NCI-H146 treated with DMSO at 0.1 percent for 48 hours (cell line): ENCODE measurements around the gene AGAP1.

Experiments
- DNase-seq: peaks from one replicate; lab custom pipeline; 2025; ENCODE audit not compliant: unreplicated experiment; lab: John Stamatoyannopoulos, UW

AGAP1 gene

GRCh38 chr2:235658351-235659174, 164.7 kb downstream of the AGAP1 start:
- no peak for DNase-seq

GRCh38 chr2:235659767-235660322, 166.0 kb downstream of the AGAP1 start:
- no peak for DNase-seq

- no peak for DNase-seq
These were observed 166.7 kb downstream of the AGAP1 start for GRCh38 chr2:235660484-235661082.

- DNase-seq: no peak
These were observed 167.5 kb downstream of the AGAP1 start for GRCh38 chr2:235661167-235661937.

GRCh38 chr2:235661952-235662351, 168.1 kb downstream of the AGAP1 start:
- DNase-seq: no peak

- no peak for DNase-seq
These were observed 170.0 kb downstream of the AGAP1 start for GRCh38 chr2:235663875-235664274.

GRCh38 chr2:235665661-235666212, 171.9 kb downstream of the AGAP1 start:
- no peak for DNase-seq

GRCh38 chr2:235666213-235666781, 172.5 kb downstream of the AGAP1 start:
- DNase-seq: peak; percentile 17

- no peak for DNase-seq
These were observed 174.9 kb downstream of the AGAP1 start for GRCh38 chr2:235668782-235669181.

GRCh38 chr2:235669269-235669831, 175.5 kb downstream of the AGAP1 start:
- peak; percentile 26 for DNase-seq

- DNase-seq: peak; percentile 8
These were observed 176.4 kb downstream of the AGAP1 start for GRCh38 chr2:235669983-235670962.

GRCh38 chr2:235670974-235671787, 177.3 kb downstream of the AGAP1 start:
- peak; percentile 29 for DNase-seq

- DNase-seq: no peak
These were observed 178.9 kb downstream of the AGAP1 start for GRCh38 chr2:235672720-235673119.

- no peak for DNase-seq
These were observed 180.3 kb downstream of the AGAP1 start for GRCh38 chr2:235674146-235674545.

- DNase-seq: no peak
These were observed 181.0 kb downstream of the AGAP1 start for GRCh38 chr2:235674812-235675211.

- DNase-seq: no peak
These were observed 182.1 kb downstream of the AGAP1 start for GRCh38 chr2:235675678-235676535.

- no peak for DNase-seq
These were observed 182.6 kb downstream of the AGAP1 start for GRCh38 chr2:235676536-235676799.

GRCh38 chr2:235677276-235677788, 183.5 kb downstream of the AGAP1 start:
- no peak for DNase-seq
